H1 (cell line): ENCODE measurements around the gene GJD4. TPM values are rescaled to one million over a fixed set of nuclear protein-coding genes. Genes with fewer than 3 reads are reported as not detected.

Experiments used
- CTCF ChIA-PET: fragments of 300-600 bp; sonication (Branson Sonifier 250); formaldehyde crosslinking; loops from one replicate; lab custom pipeline; 2021; ENCODE audit not compliant: partially characterized antibody; lab: Charles Lee
- POLR2A ChIA-PET: fragments of 300-600 bp; sonication (Branson Sonifier 250); formaldehyde crosslinking; loops from one replicate; lab custom pipeline; 2021; ENCODE audit warnings: inconsistent platforms; ENCODE audit not compliant: partially characterized antibody; lab: Charles Lee
- DNase-seq, 2 experiments: peaks; one replicate each; pipeline versions ENCODE4 v3.0.0 to v3.0.0-alpha.2; 2010 to 2022; ENCODE audit warnings: low spot score in 2 of 2, low read depth in 1 of 2, mixed read lengths in 1 of 2
- FAIRE-seq: peaks from 2 replicates; lab custom pipeline; 2011; peaks lifted over from hg19 to GRCh38; lab: Jason Lieb, UNC
- H2AFZ ChIP-seq: 2 replicates; pipeline ENCODE4 v1.8.1; 2012; ENCODE audit warnings: low read length, inconsistent platforms
- H2AK5ac ChIP-seq: 2 replicates; pipeline ENCODE4 v1.6.1; 2013; ENCODE audit warnings: low read depth, low read length
- H2BK120ac ChIP-seq: replicated peaks from 2 replicates; pipeline ENCODE3; 2013; ENCODE audit warnings: low read depth, low read length, inconsistent platforms
- H2BK12ac ChIP-seq: 2 replicates; pipeline ENCODE4 v1.6.1; 2013; ENCODE audit warnings: low read depth, low read length
- H2BK15ac ChIP-seq: 2 replicates; pipeline ENCODE4 v1.6.1; 2013; ENCODE audit warnings: low read length
- H2BK20ac ChIP-seq: 2 replicates; pipeline ENCODE4 v1.6.1; 2013; ENCODE audit warnings: low read length
- H2BK5ac ChIP-seq: 2 replicates; pipeline ENCODE4 v1.6.1; 2013; ENCODE audit warnings: low read depth, low read length
- H3K14ac ChIP-seq: 2 replicates; pipeline ENCODE4 v1.6.1; 2013; ENCODE audit warnings: inconsistent platforms; ENCODE audit not compliant: insufficient read length
- H3K18ac ChIP-seq: 2 replicates; pipeline ENCODE4 v1.6.1; 2013; ENCODE audit warnings: low read length; ENCODE audit errors: extremely low read depth
- H3K23ac ChIP-seq: 2 replicates; pipeline ENCODE4 v1.6.1; 2013; ENCODE audit warnings: inconsistent platforms; ENCODE audit not compliant: insufficient read length
- H3K23me2 ChIP-seq: 2 replicates; pipeline ENCODE4 v1.6.1; 2013; ENCODE audit warnings: low read depth, low read length
- H3K27ac ChIP-seq: 2 replicates; pipeline ENCODE4 v1.6.1; 2011; ENCODE audit warnings: low read depth, low read length, inconsistent platforms
- H3K27me3 ChIP-seq, 4 experiments: replicated peaks in 1 of 4; 1 replicate in 1 of 4; 2 replicates in 3 of 4; pipeline versions ENCODE4 v1.6.1 to v1.8.1; 2011 to 2013; ENCODE audit warnings: low read length in 3 of 4, mild to moderate bottlenecking in 3 of 4, inconsistent platforms in 2 of 4, mixed read lengths in 2 of 4, moderate library complexity in 1 of 4; ENCODE audit not compliant: control insufficient read depth in 3 of 4, insufficient read depth in 3 of 4; ENCODE audit errors: extremely low read depth in 1 of 4
- H3K36me3 ChIP-seq, 4 experiments: 2 replicates each; pipeline versions ENCODE4 v1.6.1 to v1.8.1; 2011 to 2013; ENCODE audit warnings: mild to moderate bottlenecking in 4 of 4, low read length in 3 of 4, moderate library complexity in 2 of 4, control low read depth in 1 of 4, inconsistent platforms in 1 of 4; ENCODE audit not compliant: insufficient read depth in 4 of 4, control insufficient read depth in 2 of 4
- H3K4ac ChIP-seq: replicated peaks from 2 replicates; pipeline ENCODE3; 2013; ENCODE audit warnings: low read length, low read depth, mixed read lengths, inconsistent platforms; ENCODE audit not compliant: insufficient read length
- H3K4me1 ChIP-seq, 4 experiments: replicated peaks in 1 of 4; 1 replicate in 1 of 4; 2 replicates in 3 of 4; pipeline versions ENCODE4 v1.6.1 to v1.8.1; 2011 to 2013; ENCODE audit warnings: low read length in 3 of 4, inconsistent platforms in 2 of 4, mixed read lengths in 1 of 4; ENCODE audit not compliant: insufficient read depth in 4 of 4, control insufficient read depth in 3 of 4
- H3K4me2 ChIP-seq, 2 experiments: 2 replicates each; pipeline versions ENCODE4 v1.6.1 to v1.8.1; 2011 to 2013; ENCODE audit warnings: low read depth in 2 of 2, low read length in 2 of 2, control low read depth in 1 of 2, inconsistent platforms in 1 of 2, mild to moderate bottlenecking in 1 of 2; ENCODE audit not compliant: insufficient read depth in 1 of 2
- H3K4me3 ChIP-seq, 4 experiments: fragments of 200-600, 300-600 bp in 1 of 4; sonication (generic), shearing (Covaris generic), sonication (Bioruptor Twin) in 1 of 4; 2 replicates each; pipeline versions ENCODE4 v1.5.1 to v1.8.1; 2011 to 2016; ENCODE audit warnings: low read length in 4 of 4, low read depth in 3 of 4, control low read depth in 2 of 4, inconsistent platforms in 2 of 4, mild to moderate bottlenecking in 2 of 4, mixed read lengths in 1 of 4, moderate library complexity in 1 of 4; ENCODE audit not compliant: insufficient read depth in 2 of 4; ENCODE audit errors: extremely low read depth in 1 of 4
- H3K56ac ChIP-seq: replicated peaks from 2 replicates; pipeline ENCODE3; 2013; ENCODE audit warnings: low read depth, mild to moderate bottlenecking, mixed read lengths, low read length, inconsistent platforms; ENCODE audit not compliant: insufficient read length
- H3K79me1 ChIP-seq: 2 replicates; pipeline ENCODE4 v1.6.1; 2013; ENCODE audit warnings: low read depth, low read length, control low read depth
- H3K79me2 ChIP-seq, 2 experiments: 2 replicates each; pipeline versions ENCODE4 v1.6.1 to v1.8.1; 2012 to 2013; ENCODE audit warnings: low read length in 2 of 2, mild to moderate bottlenecking in 2 of 2, inconsistent platforms in 1 of 2; ENCODE audit not compliant: insufficient read depth in 2 of 2, control insufficient read depth in 1 of 2
- H3K9ac ChIP-seq, 4 experiments: replicated peaks in 1 of 4; 1 replicate in 1 of 4; 2 replicates in 3 of 4; pipeline versions ENCODE4 v1.6.1 to v1.8.1; 2011 to 2013; ENCODE audit warnings: low read depth in 3 of 4, low read length in 3 of 4, control low read depth in 2 of 4, mild to moderate bottlenecking in 2 of 4, moderate library complexity in 2 of 4, inconsistent platforms in 1 of 4; ENCODE audit errors: extremely low read depth in 1 of 4
- H3K9me3 ChIP-seq, 2 experiments: 2 replicates each; pipeline versions ENCODE4 v1.6.1 to v1.8.1; 2012 to 2013; ENCODE audit warnings: mild to moderate bottlenecking in 2 of 2, moderate library complexity in 2 of 2, control low read depth in 1 of 2, inconsistent platforms in 1 of 2, low read depth in 1 of 2, low read length in 1 of 2, mixed read lengths in 1 of 2; ENCODE audit not compliant: insufficient read depth in 2 of 2
- H4K20me1 ChIP-seq, 2 experiments: replicated peaks in 1 of 2; 2 replicates each; pipeline versions ENCODE3 to v1.8.1; 2011 to 2013; ENCODE audit warnings: inconsistent platforms in 2 of 2, low read length in 2 of 2, mild to moderate bottlenecking in 1 of 2; ENCODE audit not compliant: insufficient read depth in 2 of 2, control insufficient read depth in 1 of 2
- H4K5ac ChIP-seq: 2 replicates; pipeline ENCODE4 v1.6.1; 2013; ENCODE audit warnings: low read length, low read depth, mixed read lengths, inconsistent platforms; ENCODE audit not compliant: insufficient read length
- H4K8ac ChIP-seq: 2 replicates; pipeline ENCODE4 v1.8.0; 2013; ENCODE audit warnings: mild to moderate bottlenecking, moderate library complexity, low read length, inconsistent platforms; ENCODE audit not compliant: insufficient read depth; ENCODE audit errors: extremely low read depth
- H4K91ac ChIP-seq: replicated peaks from 2 replicates; pipeline ENCODE3; 2013; ENCODE audit warnings: low read length, mixed read lengths, inconsistent platforms; ENCODE audit not compliant: insufficient read length
- BACH1 ChIP-seq: IDR thresholded peaks from 2 replicates; pipeline ENCODE4 v1.6.1; 2012; ENCODE audit warnings: low read length, improper control_type of control experiment
- BRCA1 ChIP-seq: IDR thresholded peaks from 2 replicates; pipeline ENCODE4 v1.6.1; 2012; ENCODE audit warnings: low read depth, low read length, improper control_type of control experiment
- CEBPB ChIP-seq: IDR thresholded peaks from 2 replicates; pipeline ENCODE4 v1.6.1; 2012; ENCODE audit warnings: low read depth, low read length
- CHD1 ChIP-seq: IDR thresholded peaks from 2 replicates; pipeline ENCODE4 v1.6.1; 2012; ENCODE audit warnings: low read depth, low read length, improper control_type of control experiment
- GTF2F1 ChIP-seq: IDR thresholded peaks from 2 replicates; pipeline ENCODE4 v1.6.1; 2012; ENCODE audit warnings: low read depth, low read length, improper control_type of control experiment, borderline replicate concordance
- RXRA ChIP-seq: IDR thresholded peaks from 2 replicates; pipeline ENCODE4 v1.6.1; 2011; ENCODE audit warnings: low read depth, mild to moderate bottlenecking, low read length, moderate library complexity; ENCODE audit not compliant: insufficient read depth
- SAP30 ChIP-seq: fragments of 300-600 bp; sonication (generic); IDR thresholded peaks from 2 replicates; pipeline ENCODE4 v1.7.1; 2012; ENCODE audit warnings: low read length, moderate library complexity, mild to moderate bottlenecking, inconsistent platforms; ENCODE audit not compliant: insufficient read depth, insufficient replicate concordance
- SRF ChIP-seq: IDR thresholded peaks from 2 replicates; pipeline ENCODE4 v1.6.1; 2011; ENCODE audit warnings: mild to moderate bottlenecking, low read depth, low read length, moderate library complexity
- TCF12 ChIP-seq: IDR thresholded peaks from 2 replicates; pipeline ENCODE4 v1.6.1; 2011; ENCODE audit warnings: low read depth, mild to moderate bottlenecking, low read length
- WGBS, 2 experiments: shearing (Covaris generic) in 1 of 2; methylation state at CpG; one replicate each; pipeline versions ENCODE4 v1.1.6 to v1.1.7; 2013 to 2015; ENCODE audit warnings: low lambda C conversion rate in 2 of 2, mixed read lengths in 2 of 2, inconsistent platforms in 1 of 2, low coverage in 1 of 2, missing lambda C conversion rate in 1 of 2; ENCODE audit not compliant: insufficient replicate concordance in 2 of 2, insufficient coverage in 1 of 2, insufficient read length in 1 of 2; ENCODE audit errors: extremely low coverage in 1 of 2, missing lambda C conversion rate in 1 of 2; 5-methylcytosine and 5-hydroxymethylcytosine counted together
- polyA plus RNA-seq, 7 experiments: library from polyadenylated mRNA; depleted of rRNA in 3 of 7; stranded (reverse) in 5 of 7; unstranded in 2 of 7; fragments of >200 nt in 5 of 7; fragments of 200-250 nt in 2 of 7; gene quantifications; 1 replicate in 5 of 7; 2 replicates in 1 of 7; 4 replicates in 1 of 7; pipeline versions ENCODE4 v1.2.1 to v1.2.3, GENCODE V29; 2011 to 2013; ENCODE audit warnings: missing spikeins in 2 of 7, mixed read lengths in 2 of 7
- total RNA-seq: library from RNA; stranded (reverse); fragmentation: NEBNext Ultra II Directional; extraction: Animal tissue kit (Norgen Biotek cat#: 25700); gene quantifications from 2 replicates; pipeline ENCODE4 v1.2.1, GENCODE V29; 2021
- TF ChIP-seq, protein P1 (sequence below): IDR thresholded peaks from 2 replicates; pipeline ENCODE4 v1.6.1; 2012; ENCODE audit warnings: low read length, inconsistent platforms

The GJD4 gene
- total and polyA plus RNA-seq, 2 of the 8 experiments (the other 6 are each of a cell fraction or from before 2014, with no cell fraction given): not detected

DNA sequence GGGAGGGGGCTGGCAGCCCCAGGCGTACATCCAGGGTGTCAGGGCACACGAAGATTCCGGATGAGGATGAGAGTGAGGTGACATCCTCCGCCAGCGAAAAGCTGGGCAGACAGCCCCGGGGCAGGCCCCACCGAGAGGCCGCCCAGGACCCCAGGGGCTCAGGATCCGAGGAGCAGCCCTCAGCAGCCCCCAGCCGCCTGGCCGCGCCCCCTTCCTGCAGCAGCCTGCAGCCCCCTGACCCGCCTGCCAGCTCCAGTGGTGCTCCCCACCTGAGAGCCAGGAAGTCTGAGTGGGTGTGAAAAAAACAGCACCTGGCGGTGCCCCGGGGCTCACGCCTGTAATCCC, 3.2 kb downstream of the GJD4 start:
- Histone ChIP-seq H3K56ac (no peak overlapping the region), H3K79me1 (no peaks in the 10 kb centered on the region), H3K4me3 (no peak overlapping the region), H3K4me1 (no peaks in the 10 kb centered on the region), H2BK20ac (no peak overlapping the region), H4K8ac (no peak overlapping the region), H2BK15ac (no peak overlapping the region), H4K91ac (no peak overlapping the region), H3K36me3 (no peaks in the 10 kb centered on the region), H2BK5ac (no peak overlapping the region), H3K4ac (no peak overlapping the region), H2AFZ (no peak overlapping the region), H2BK120ac (no peak overlapping the region), H3K4me2 (no peak overlapping the region; a peak in 1 of 4 replicates), H3K23ac (no peak overlapping the region), H3K23me2 (no peaks in the 10 kb centered on the region), H2AK5ac (no peak overlapping the region), H3K27me3 (no peaks in the 10 kb centered on the region; a peak in 1 of 7 replicates), H3K79me2 (no peaks in the 10 kb centered on the region), H3K18ac (no peak overlapping the region), H4K20me1 (no peaks in the 10 kb centered on the region), H3K9ac (no peak overlapping the region), H4K5ac (no peak overlapping the region), H3K9me3 (peaks cover 4 to 8% of the 10 kb centered on the region in 2 experiments), H3K27ac (no peak overlapping the region), H2BK12ac (no peak overlapping the region), H3K14ac (no peak overlapping the region)
- CTCF ChIA-PET: no interaction called here
- POLR2A ChIA-PET: no interaction called here
- DNase-seq (no peak), FAIRE-seq (no peak)
- 98% methylated on average over 7 of the region's 16 CpGs; no CpG with 5 or more reads in 1 of the 2 experiments for WGBS, 2 experiments
- TF ChIP-seq RXRA: no peak
- no peak for TF ChIP-seq CEBPB
- TF ChIP-seq BACH1: no peak
- TF ChIP-seq SRF: no peak
- TF ChIP-seq SAP30: no peak
- TF ChIP-seq GTF2F1: no peak
- TF ChIP-seq, protein P1, sequence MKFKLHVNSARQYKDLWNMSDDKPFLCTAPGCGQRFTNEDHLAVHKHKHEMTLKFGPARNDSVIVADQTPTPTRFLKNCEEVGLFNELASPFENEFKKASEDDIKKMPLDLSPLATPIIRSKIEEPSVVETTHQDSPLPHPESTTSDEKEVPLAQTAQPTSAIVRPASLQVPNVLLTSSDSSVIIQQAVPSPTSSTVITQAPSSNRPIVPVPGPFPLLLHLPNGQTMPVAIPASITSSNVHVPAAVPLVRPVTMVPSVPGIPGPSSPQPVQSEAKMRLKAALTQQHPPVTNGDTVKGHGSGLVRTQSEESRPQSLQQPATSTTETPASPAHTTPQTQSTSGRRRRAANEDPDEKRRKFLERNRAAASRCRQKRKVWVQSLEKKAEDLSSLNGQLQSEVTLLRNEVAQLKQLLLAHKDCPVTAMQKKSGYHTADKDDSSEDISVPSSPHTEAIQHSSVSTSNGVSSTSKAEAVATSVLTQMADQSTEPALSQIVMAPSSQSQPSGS: no peak
- no peak for TF ChIP-seq BRCA1
- no peak for TF ChIP-seq CHD1
- TF ChIP-seq TCF12: no peak
